GM12801 (cell line): ENCODE results near the gene TUBB2A.

Experiments
- TF ChIP-seq, protein P1 (sequence below): IDR thresholded peaks from one replicate; pipeline ENCODE4 v1.5.1; 2011; ENCODE audit warnings: control low read depth; ENCODE audit not compliant: insufficient read length; ENCODE audit errors: extremely low read depth

TUBB2A gene

DNA sequence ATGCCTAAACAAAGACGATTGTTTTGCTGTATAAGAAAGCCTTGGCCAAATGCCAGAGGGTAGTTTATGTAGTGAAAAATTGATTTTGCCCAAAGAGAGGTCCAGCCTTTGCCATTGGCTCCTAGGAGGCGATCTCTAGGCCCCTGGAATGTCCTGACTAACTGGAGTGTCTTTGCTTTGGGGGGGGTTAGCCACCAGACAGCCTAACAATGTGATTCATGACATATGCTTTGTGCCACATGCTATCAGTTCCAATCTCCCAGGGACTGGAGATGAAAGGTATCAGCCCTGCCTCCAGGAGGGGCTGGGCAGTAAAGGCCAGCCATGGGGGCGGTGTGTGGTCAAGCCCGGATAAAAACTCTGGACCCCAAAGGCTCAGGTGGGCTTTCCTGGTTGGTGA is 32.7 kb upstream of the TUBB2A start:
- TF ChIP-seq, protein P1, sequence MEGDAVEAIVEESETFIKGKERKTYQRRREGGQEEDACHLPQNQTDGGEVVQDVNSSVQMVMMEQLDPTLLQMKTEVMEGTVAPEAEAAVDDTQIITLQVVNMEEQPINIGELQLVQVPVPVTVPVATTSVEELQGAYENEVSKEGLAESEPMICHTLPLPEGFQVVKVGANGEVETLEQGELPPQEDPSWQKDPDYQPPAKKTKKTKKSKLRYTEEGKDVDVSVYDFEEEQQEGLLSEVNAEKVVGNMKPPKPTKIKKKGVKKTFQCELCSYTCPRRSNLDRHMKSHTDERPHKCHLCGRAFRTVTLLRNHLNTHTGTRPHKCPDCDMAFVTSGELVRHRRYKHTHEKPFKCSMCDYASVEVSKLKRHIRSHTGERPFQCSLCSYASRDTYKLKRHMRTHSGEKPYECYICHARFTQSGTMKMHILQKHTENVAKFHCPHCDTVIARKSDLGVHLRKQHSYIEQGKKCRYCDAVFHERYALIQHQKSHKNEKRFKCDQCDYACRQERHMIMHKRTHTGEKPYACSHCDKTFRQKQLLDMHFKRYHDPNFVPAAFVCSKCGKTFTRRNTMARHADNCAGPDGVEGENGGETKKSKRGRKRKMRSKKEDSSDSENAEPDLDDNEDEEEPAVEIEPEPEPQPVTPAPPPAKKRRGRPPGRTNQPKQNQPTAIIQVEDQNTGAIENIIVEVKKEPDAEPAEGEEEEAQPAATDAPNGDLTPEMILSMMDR = no peak

DNA sequence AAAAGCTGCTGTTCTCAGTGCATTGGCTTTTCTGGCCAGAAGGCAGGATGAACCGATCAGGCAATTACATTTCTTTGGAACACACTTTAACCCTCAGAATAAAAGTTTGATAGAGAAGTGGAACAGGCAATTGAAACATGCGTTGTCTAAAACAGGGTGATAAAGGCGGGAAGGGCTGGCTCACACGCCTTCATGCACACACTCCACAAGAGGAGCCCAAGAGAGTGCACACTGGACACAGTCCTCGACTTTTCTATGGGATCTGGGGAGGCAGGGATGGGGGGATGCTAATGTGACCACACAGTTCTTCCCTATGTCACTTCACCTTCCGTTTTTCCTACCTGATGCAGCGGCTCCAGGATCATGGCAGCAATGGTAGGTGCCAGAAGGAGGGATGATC is 30.9 kb upstream of the TUBB2A start:
- TF ChIP-seq, protein P1 = no peak

DNA sequence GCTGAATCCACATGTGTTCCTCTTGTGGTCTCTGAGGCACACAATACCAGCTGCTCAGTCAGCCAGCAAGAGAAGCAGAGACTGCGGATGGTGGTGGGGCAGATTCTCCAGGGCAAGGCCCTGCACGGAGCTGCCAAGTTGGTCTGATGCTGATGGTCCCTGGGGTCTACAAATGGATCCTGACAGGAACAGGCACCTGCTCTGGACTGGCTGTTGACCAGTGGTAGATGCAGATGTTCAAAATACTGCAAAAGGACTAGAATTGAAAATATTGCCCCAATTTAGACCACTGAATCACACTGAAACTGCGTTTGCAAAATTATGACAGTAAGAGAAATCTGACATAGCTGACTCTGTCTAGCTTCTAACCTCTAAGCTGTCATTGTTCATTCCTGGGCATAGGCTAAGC is 29.6 kb upstream of the TUBB2A start:
- TF ChIP-seq, protein P1 = no peak

DNA sequence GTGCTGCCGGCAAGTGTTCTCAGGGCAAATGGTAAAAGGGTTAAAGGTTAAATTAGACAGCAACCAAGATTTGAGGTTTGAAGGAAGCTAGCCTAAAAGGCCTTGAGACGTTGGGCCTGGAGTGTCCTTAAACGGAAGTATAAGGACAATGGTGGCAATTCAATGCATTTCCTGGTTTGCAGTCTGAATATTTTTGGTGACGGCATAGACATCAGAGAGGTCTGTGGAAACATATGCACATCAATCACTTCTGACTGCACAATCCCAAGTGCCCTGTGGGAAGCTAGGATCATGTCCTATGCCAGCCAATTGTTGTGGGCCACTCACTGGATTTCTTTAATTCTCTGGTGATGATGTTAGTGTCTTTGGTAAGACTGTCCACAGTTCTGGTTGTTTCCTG is 25.7 kb upstream of the TUBB2A start:
- TF ChIP-seq, protein P1 = no peak

DNA sequence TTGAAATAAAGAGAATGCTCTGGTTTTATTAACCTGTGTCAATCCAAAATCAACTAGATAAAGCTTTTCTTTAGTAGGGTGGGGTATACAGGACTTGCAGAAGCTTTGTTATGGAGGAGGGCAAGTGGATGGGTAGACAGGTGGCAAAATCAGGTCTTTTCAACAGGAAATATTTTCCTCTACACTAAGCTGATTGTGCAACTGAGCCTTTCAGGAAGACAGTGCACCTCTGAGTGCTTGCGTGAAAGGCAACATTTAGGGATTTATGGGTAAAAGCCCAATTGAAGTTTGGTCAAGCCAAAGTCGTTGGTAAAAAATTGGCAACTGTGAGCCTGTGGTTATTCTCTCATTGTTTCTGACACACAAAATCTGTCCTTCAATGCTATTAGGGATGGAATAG is 23.8 kb upstream of the TUBB2A start:
- TF ChIP-seq, protein P1 = no peak

DNA sequence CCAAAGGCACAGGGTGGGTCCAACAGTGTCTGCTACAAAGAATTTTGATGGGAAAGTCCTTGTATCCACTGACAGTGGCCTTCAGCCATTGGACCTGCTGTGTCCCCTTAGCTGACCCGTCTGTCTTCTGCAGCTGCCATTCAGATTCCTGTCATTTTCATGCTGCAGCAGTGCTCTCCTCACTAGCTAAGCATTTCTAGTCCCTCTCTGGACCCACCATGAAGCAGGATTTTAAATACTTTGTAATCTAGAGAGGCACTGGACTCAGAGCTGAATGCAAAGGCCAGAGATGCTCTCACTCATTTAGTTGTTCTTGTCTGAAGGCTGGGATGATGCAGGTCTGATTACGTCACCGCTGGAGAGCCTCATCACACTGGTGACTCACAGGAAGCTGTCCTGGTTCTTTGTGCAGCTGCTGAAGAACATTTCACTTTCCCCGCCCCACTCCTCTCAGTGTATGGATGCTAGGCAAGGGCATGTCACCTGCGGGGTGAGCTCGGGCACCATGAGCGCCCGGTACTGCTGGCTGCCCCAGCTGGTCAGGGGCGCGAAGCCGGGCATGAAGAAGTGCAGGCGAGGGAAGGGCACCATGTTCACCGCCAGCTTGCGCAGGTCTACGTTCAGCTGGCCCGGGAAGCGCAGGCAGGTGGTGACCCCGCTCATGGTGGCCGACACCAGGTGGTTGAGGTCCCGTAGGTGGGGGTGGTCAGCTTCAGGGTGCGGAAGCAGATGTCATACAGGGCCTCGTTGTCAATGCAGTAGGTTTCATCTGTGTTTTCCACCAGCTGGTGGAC is 19.4 kb upstream of the TUBB2A start:
- TF ChIP-seq, protein P1 = no peak

DNA sequence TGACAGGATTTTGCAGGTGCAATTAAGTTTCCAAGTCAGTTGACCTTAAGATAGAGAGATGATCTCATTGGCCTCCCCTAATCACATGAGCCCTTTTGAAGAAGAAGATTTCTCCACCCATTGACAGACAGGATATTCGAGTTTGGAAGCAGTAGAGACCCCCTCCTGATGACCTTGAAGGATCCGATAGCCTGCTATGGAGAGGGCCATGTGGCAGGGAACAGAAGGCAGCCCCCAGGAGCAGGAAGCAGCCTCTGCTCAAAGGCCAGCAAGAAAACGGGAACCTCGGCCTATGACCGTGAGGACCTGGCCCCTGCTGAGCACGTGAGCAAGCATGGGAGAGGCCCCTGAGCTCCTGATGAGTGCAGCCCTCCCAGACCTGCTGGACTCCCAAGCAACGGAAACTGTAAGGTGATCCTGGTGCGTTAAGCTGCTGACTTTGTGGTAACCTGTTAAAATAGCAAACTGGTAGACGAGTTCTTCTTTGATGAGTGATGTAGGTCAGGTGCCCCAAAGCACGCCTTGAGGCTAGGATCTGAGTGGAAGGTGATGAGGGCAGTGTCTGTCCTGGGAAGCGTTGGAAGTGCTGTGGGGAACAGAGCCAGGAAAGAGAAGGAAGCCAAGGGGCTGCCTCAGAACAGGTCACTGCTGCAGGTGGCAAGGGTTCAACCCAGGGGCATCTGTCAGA is 18.5 kb upstream of the TUBB2A start:
- TF ChIP-seq, protein P1 = no peak
